ENCODE measurements around the gene BTBD1.
"Not testable (repeated sequence)": the region's sequence is repeated elsewhere in the genome, so short reads cannot be mapped to it uniquely, and the experiment has no call there.

BTBD1 gene

GRCh38 chr15:83063551-83063950 lies 3.5 kb downstream of the BTBD1 start:
- Histone ChIP-seq H3K27me3 (ENCODE audit: insufficient read depth, low read length) (no peaks in the 10 kb centered on the region), H3K9me3 (ENCODE audit: low read length) (peaks cover 4% of the 10 kb centered on the region), H3K36me3 (ENCODE audit: insufficient read depth, low read length) (peaks cover 15% of the 10 kb centered on the region), H3K4me3 (ENCODE audit: low read length) (no peak overlapping the region), H3K4me1 (ENCODE audit: insufficient read depth, low read length) (peaks cover 22% of the 10 kb centered on the region), H2AFZ (ENCODE audit: low read depth, low read length) (no peak overlapping the region)

GRCh38 chr15:83062768-83063180 lies 4.3 kb downstream of the BTBD1 start:
- H3K4me3 ChIP-seq (ENCODE audit: low read length): no peak overlapping the region
- no peaks in the 10 kb centered on the region for H3K27me3 ChIP-seq (ENCODE audit: insufficient read depth, low read length)
- H3K9me3 ChIP-seq (ENCODE audit: low read length): peaks cover 4% of the 10 kb centered on the region

GRCh38 chr15:83061680-83062079 lies 5.4 kb downstream of the BTBD1 start:
- Histone ChIP-seq H3K27me3 (ENCODE audit: insufficient read depth, low read length) (no peaks in the 10 kb centered on the region), H3K36me3 (ENCODE audit: insufficient read depth, low read length) (peaks cover 18% of the 10 kb centered on the region), H3K4me3 (ENCODE audit: low read length) (no peak overlapping the region), H2AFZ (ENCODE audit: low read depth, low read length) (no peak overlapping the region), H3K4me1 (ENCODE audit: insufficient read depth, low read length) (peaks cover 17% of the 10 kb centered on the region), H3K9me3 (ENCODE audit: low read length) (peaks cover 4% of the 10 kb centered on the region)

More at GRCh38 chr15:83062768-83063180, 4.3 kb downstream of the BTBD1 start:
- H3K4me1 ChIP-seq (ENCODE audit: insufficient read depth, low read length): peaks cover 22% of the 10 kb centered on the region
- no peak overlapping the region for H2AFZ ChIP-seq (ENCODE audit: low read depth, low read length)
- peaks cover 15% of the 10 kb centered on the region for H3K36me3 ChIP-seq (ENCODE audit: insufficient read depth, low read length)

GRCh38 chr15:83057696-83058376 lies 9.2 kb downstream of the BTBD1 start:
- H3K36me3 ChIP-seq (ENCODE audit: insufficient read depth, low read length): peaks cover 47% of the 10 kb centered on the region
- no peak overlapping the region for H3K4me3 ChIP-seq (ENCODE audit: low read length)
- H3K4me1 ChIP-seq (ENCODE audit: insufficient read depth, low read length): peaks cover 4% of the 10 kb centered on the region
- no peak overlapping the region for H2AFZ ChIP-seq (ENCODE audit: low read depth, low read length)
- H3K27me3 ChIP-seq (ENCODE audit: insufficient read depth, low read length): no peaks in the 10 kb centered on the region
- H3K9me3 ChIP-seq (ENCODE audit: low read length): peaks cover 4% of the 10 kb centered on the region

- no peak overlapping the region for H2AFZ ChIP-seq (ENCODE audit: low read depth, low read length)
- peaks cover 48% of the 10 kb centered on the region for H3K36me3 ChIP-seq (ENCODE audit: insufficient read depth, low read length)
- H3K4me1 ChIP-seq (ENCODE audit: insufficient read depth, low read length): peaks cover 4% of the 10 kb centered on the region
- peaks cover 4% of the 10 kb centered on the region for H3K9me3 ChIP-seq (ENCODE audit: low read length)
- no peak overlapping the region for H3K4me3 ChIP-seq (ENCODE audit: low read length)
- H3K27me3 ChIP-seq (ENCODE audit: insufficient read depth, low read length): no peaks in the 10 kb centered on the region
These were observed 10.1 kb downstream of the BTBD1 start for GRCh38 chr15:83057002-83057401.

GRCh38 chr15:83053151-83053550 lies 13.9 kb downstream of the BTBD1 start:
- Histone ChIP-seq H3K9me3 (ENCODE audit: low read length) (no peaks in the 10 kb centered on the region), H3K36me3 (ENCODE audit: insufficient read depth, low read length) (peaks cover 68% of the 10 kb centered on the region), H3K4me3 (ENCODE audit: low read length) (no peak overlapping the region), H3K27me3 (ENCODE audit: insufficient read depth, low read length) (no peaks in the 10 kb centered on the region), H3K4me1 (ENCODE audit: insufficient read depth, low read length) (no peaks in the 10 kb centered on the region), H2AFZ (ENCODE audit: low read depth, low read length) (no peak overlapping the region)

- Histone ChIP-seq H3K9me3 (ENCODE audit: low read length) (no peaks in the 10 kb centered on the region), H3K36me3 (ENCODE audit: insufficient read depth, low read length) (peaks cover 60% of the 10 kb centered on the region), H2AFZ (ENCODE audit: low read depth, low read length) (no peak overlapping the region), H3K4me3 (ENCODE audit: low read length) (no peak overlapping the region), H3K4me1 (ENCODE audit: insufficient read depth, low read length) (no peaks in the 10 kb centered on the region), H3K27me3 (ENCODE audit: insufficient read depth, low read length) (no peaks in the 10 kb centered on the region)
These were observed 20.4 kb downstream of the BTBD1 start for GRCh38 chr15:83046558-83047127.

- H2AFZ ChIP-seq (ENCODE audit: low read depth, low read length): no peak overlapping the region
- H3K36me3 ChIP-seq (ENCODE audit: insufficient read depth, low read length): peaks cover 65% of the 10 kb centered on the region
- H3K4me1 ChIP-seq (ENCODE audit: insufficient read depth, low read length): no peaks in the 10 kb centered on the region
- peaks cover 3% of the 10 kb centered on the region for H3K9me3 ChIP-seq (ENCODE audit: low read length)
- H3K27me3 ChIP-seq (ENCODE audit: insufficient read depth, low read length): no peaks in the 10 kb centered on the region
- no peak overlapping the region for H3K4me3 ChIP-seq (ENCODE audit: low read length)
These were observed 22.9 kb downstream of the BTBD1 start for GRCh38 chr15:83044156-83044555.

- Histone ChIP-seq H3K27me3 (ENCODE audit: insufficient read depth, low read length) (no peaks in the 10 kb centered on the region), H3K36me3 (ENCODE audit: insufficient read depth, low read length) (peaks cover 49% of the 10 kb centered on the region), H3K4me3 (ENCODE audit: low read length) (no peak overlapping the region), H3K9me3 (ENCODE audit: low read length) (peaks cover 6% of the 10 kb centered on the region), H2AFZ (ENCODE audit: low read depth, low read length) (no peak overlapping the region), H3K4me1 (ENCODE audit: insufficient read depth, low read length) (no peaks in the 10 kb centered on the region)
These were observed 27.8 kb downstream of the BTBD1 start for GRCh38 chr15:83039206-83039605.

GRCh38 chr15:83036253-83036652 lies 30.8 kb downstream of the BTBD1 start:
- Histone ChIP-seq H3K4me1 (ENCODE audit: insufficient read depth, low read length) (no peaks in the 10 kb centered on the region), H3K36me3 (ENCODE audit: insufficient read depth, low read length) (peaks cover 40% of the 10 kb centered on the region), H3K4me3 (ENCODE audit: low read length) (no peak overlapping the region), H2AFZ (ENCODE audit: low read depth, low read length) (no peak overlapping the region), H3K27me3 (ENCODE audit: insufficient read depth, low read length) (no peaks in the 10 kb centered on the region), H3K9me3 (ENCODE audit: low read length) (peaks cover 9% of the 10 kb centered on the region)

- H3K9me3 ChIP-seq (ENCODE audit: low read length); H2AFZ ChIP-seq (ENCODE audit: low read depth, low read length); H3K4me1 ChIP-seq (ENCODE audit: insufficient read depth, low read length); H3K4me3 ChIP-seq (ENCODE audit: low read length); H3K27me3 ChIP-seq (ENCODE audit: insufficient read depth, low read length): not testable (repeated sequence)
- H3K36me3 ChIP-seq (ENCODE audit: insufficient read depth, low read length): peaks cover 40% of the 10 kb centered on the region
These were observed 35.8 kb downstream of the BTBD1 start for GRCh38 chr15:83031234-83031633.

GRCh38 chr15:83030021-83030420 lies 37.0 kb downstream of the BTBD1 start:
- Histone ChIP-seq H3K4me1 (ENCODE audit: insufficient read depth, low read length) (peaks cover 4% of the 10 kb centered on the region), H3K27me3 (ENCODE audit: insufficient read depth, low read length) (no peaks in the 10 kb centered on the region), H3K9me3 (ENCODE audit: low read length) (peaks cover 4% of the 10 kb centered on the region), H2AFZ (ENCODE audit: low read depth, low read length) (no peak overlapping the region), H3K36me3 (ENCODE audit: insufficient read depth, low read length) (peaks cover 41% of the 10 kb centered on the region), H3K4me3 (ENCODE audit: low read length) (no peak overlapping the region)

- Histone ChIP-seq H3K9me3 (ENCODE audit: low read length) (no peaks in the 10 kb centered on the region), H3K27me3 (ENCODE audit: insufficient read depth, low read length) (no peaks in the 10 kb centered on the region), H3K4me1 (ENCODE audit: insufficient read depth, low read length) (peaks cover 4% of the 10 kb centered on the region), H3K36me3 (ENCODE audit: insufficient read depth, low read length) (peaks cover 50% of the 10 kb centered on the region), H3K4me3 (ENCODE audit: low read length) (no peak overlapping the region), H2AFZ (ENCODE audit: low read depth, low read length) (no peak overlapping the region)
These were observed 48.6 kb downstream of the BTBD1 start for GRCh38 chr15:83018436-83018835.

- H3K36me3 ChIP-seq (ENCODE audit: insufficient read depth, low read length): peaks cover 48% of the 10 kb centered on the region
- H3K9me3 ChIP-seq (ENCODE audit: low read length): no peaks in the 10 kb centered on the region
- no peak overlapping the region for H3K4me3 ChIP-seq (ENCODE audit: low read length)
- no peaks in the 10 kb centered on the region for H3K27me3 ChIP-seq (ENCODE audit: insufficient read depth, low read length)
- H3K4me1 ChIP-seq (ENCODE audit: insufficient read depth, low read length): peaks cover 11% of the 10 kb centered on the region
- H2AFZ ChIP-seq (ENCODE audit: low read depth, low read length): no peak overlapping the region
These were observed 50.1 kb downstream of the BTBD1 start for GRCh38 chr15:83016906-83017305.

Measured in neuron (in vitro differentiated cells).